NB4 (cell line): ENCODE measurements around the gene TNFAIP1.

Source experiments
- DNase-seq: peaks from one replicate; pipeline ENCODE4 v3.0.0; 2010; ENCODE audit warnings: low read depth
- H3K4me3 ChIP-seq: one replicate; pipeline ENCODE4 v1.5.1; 2011; ENCODE audit warnings: mild to moderate bottlenecking, low read depth, low read length, moderate library complexity
- CTCF ChIP-seq: IDR thresholded peaks from one replicate; pipeline ENCODE4 v1.5.1; 2012; ENCODE audit warnings: low read depth, low read length
- MYC ChIP-seq: IDR thresholded peaks from 2 replicates; pipeline ENCODE4 v1.6.1; 2011; ENCODE audit warnings: low read depth, low read length
- POLR2A ChIP-seq: IDR thresholded peaks from 2 replicates; pipeline ENCODE4 v1.6.1; 2011; ENCODE audit warnings: mild to moderate bottlenecking; ENCODE audit not compliant: insufficient read length; ENCODE audit errors: extremely low read depth
- TF ChIP-seq, protein P1 (sequence below): IDR thresholded peaks from 2 replicates; pipeline ENCODE4 v1.6.1; 2011; ENCODE audit warnings: low read depth, low read length

TNFAIP1 gene

GRCh38 chr17:28324267-28324745 is 11.3 kb upstream of the TNFAIP1 start:
- H3K4me3 ChIP-seq = no peak overlapping the region
- TF ChIP-seq CTCF (no peak), MYC (no peak), POLR2A (no peak)
- TF ChIP-seq, protein P1, sequence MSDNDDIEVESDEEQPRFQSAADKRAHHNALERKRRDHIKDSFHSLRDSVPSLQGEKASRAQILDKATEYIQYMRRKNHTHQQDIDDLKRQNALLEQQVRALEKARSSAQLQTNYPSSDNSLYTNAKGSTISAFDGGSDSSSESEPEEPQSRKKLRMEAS = no peak
- no peak for DNase-seq

GRCh38 chr17:28324781-28325180 is 10.8 kb upstream of the TNFAIP1 start:
- H3K4me3 ChIP-seq = no peak overlapping the region
- DNase-seq = peak; percentile 38
- TF ChIP-seq POLR2A = no peak

GRCh38 chr17:28325211-28325610 is 10.3 kb upstream of the TNFAIP1 start:
- no peak for DNase-seq
- no peak overlapping the region for H3K4me3 ChIP-seq
- TF ChIP-seq, protein P1 = no peak

DNA sequence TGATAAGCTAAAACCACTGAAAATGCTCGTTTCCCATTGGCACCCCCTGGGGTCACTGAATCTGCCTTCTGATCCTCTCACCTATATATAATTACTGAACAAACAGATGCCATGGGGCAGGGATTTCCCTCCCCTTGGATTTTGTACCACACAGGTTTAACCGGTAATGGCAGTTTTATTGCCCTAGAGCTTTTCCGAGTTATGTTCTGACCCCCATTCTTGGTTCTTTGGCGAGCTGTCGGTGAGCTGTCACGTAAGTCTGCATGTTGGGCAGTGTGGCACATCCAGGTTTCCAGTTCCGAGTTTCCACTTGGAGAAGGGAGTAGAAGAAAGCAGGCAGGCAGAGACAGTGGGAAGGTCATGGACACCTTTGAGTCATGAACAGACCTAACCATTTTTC is 9.4 kb upstream of the TNFAIP1 start:
- TF ChIP-seq MYC (no peak), CTCF (no peak)
- TF ChIP-seq, protein P1 = no peak
- H3K4me3 ChIP-seq = no peak overlapping the region
- DNase-seq = no peak

GRCh38 chr17:28327031-28327607 is 8.4 kb upstream of the TNFAIP1 start:
- no peak for DNase-seq
- TF ChIP-seq, protein P1 = no peak
- TF ChIP-seq MYC = no peak
- TF ChIP-seq CTCF = no peak
- TF ChIP-seq POLR2A = no peak
- H3K4me3 ChIP-seq = no peak overlapping the region

DNA sequence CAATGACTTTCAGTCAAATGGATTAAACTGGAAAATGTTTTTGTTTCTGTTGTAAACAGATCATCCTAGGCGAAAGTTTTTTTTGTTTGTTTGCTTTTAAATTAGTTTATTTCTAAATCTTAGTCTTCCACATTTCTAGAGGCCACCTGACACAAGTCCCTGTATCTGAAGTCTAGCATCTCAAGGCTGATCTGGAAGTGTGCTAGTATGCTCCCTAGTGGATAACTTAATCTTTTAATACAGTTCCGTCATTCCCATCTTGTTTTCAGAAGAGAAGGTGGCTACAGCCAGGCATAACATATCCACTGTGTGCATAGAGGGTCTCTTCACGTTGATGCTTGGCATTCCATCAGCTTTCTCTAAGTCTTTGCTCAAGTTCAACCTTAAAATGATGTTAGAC is 7.9 kb upstream of the TNFAIP1 start:
- DNase-seq = no peak

More for the DNA sequence above, 7.9 kb upstream of the TNFAIP1 start:
- H3K4me3 ChIP-seq = no peak overlapping the region
- TF ChIP-seq, protein P1 = no peak
- TF ChIP-seq POLR2A = no peak
- no peak for TF ChIP-seq MYC
- no peak for TF ChIP-seq CTCF
